GM12878 (cell line): Measurements from ENCODE around the gene CDC34. TPM values are rescaled to one million over a fixed set of nuclear protein-coding genes. Genes with fewer than 3 reads are reported as not detected.

Experiments
- ATAC-seq: fragments of 200-7000 bp; cut with Tn5 transposase; 3 replicates; pipeline ENCODE4 v1.9.1; 2020; ENCODE audit warnings: mild to moderate bottlenecking, moderate library complexity
- BruUV-seq: library from RNA; stranded (reverse); fragments of 400-500 nt; replicated peaks from 2 replicates; lab custom pipeline; 2021; lab: Mats Ljungman, UMichigan
- CTCF ChIA-PET: fragments of 300-600 bp; sonication (Branson Sonifier 250); formaldehyde crosslinking; extraction: SDS; loops from one replicate; lab custom pipeline; 2021; ENCODE audit warnings: inconsistent platforms; lab: Yijun Ruan, JAX
- POLR2A ChIA-PET: fragments of 350-600 bp; formaldehyde crosslinking; extraction: SDS; loops from one replicate; lab custom pipeline; 2021; ENCODE audit warnings: inconsistent platforms; lab: Charles Lee
- RAD21 ChIA-PET: fragments of 300-600 bp; sonication (Branson Sonifier 250); formaldehyde crosslinking; loops from one replicate; lab custom pipeline; 2023; ENCODE audit warnings: antibody characterized with exemption; ENCODE audit not compliant: unreplicated experiment; lab: Charles Lee
- SMC1A ChIA-PET: fragments of 300-600 bp; sonication (Branson Sonifier 250); formaldehyde crosslinking; loops from one replicate; lab custom pipeline; 2023; ENCODE audit not compliant: unreplicated experiment, uncharacterized antibody; lab: Charles Lee
- DNase-seq: peaks from one replicate; pipeline ENCODE4 v3.0.0-alpha.2; 2011; ENCODE audit warnings: low read depth, low spot score
- FAIRE-seq: peaks from 3 replicates; lab custom pipeline; 2011; peaks lifted over from hg19 to GRCh38; lab: Jason Lieb, UNC
- H2AFZ ChIP-seq: 2 replicates; pipeline ENCODE4 v1.6.0; 2011; ENCODE audit warnings: low read depth, low read length, control low read depth; ENCODE audit not compliant: control insufficient read depth
- H3K27ac ChIP-seq: 2 replicates; pipeline ENCODE4 v1.5.1; 2011; ENCODE audit warnings: control low read depth; ENCODE audit not compliant: control insufficient read depth, insufficient read depth
- H3K27me3 ChIP-seq, 2 experiments: replicated peaks in 1 of 2; 2 replicates each; pipeline versions ENCODE4 v1.6.0 to v1.6.1; 2011; ENCODE audit warnings: low read length in 1 of 2; ENCODE audit not compliant: control insufficient read depth in 2 of 2, insufficient read depth in 2 of 2
- H3K36me3 ChIP-seq, 2 experiments: 2 replicates each; pipeline ENCODE4 v1.5.1; 2011; ENCODE audit warnings: low read length in 1 of 2; ENCODE audit not compliant: control insufficient read depth in 2 of 2, insufficient read depth in 2 of 2
- H3K4me1 ChIP-seq: 2 replicates; pipeline ENCODE4 v1.6.1; 2011; ENCODE audit warnings: mild to moderate bottlenecking, low read length, moderate library complexity, mixed read lengths; ENCODE audit not compliant: control insufficient read depth, insufficient read depth
- H3K4me2 ChIP-seq: 2 replicates; pipeline ENCODE4 v1.6.0; 2011; ENCODE audit warnings: control low read depth; ENCODE audit not compliant: control insufficient read depth, insufficient read depth
- H3K4me3 ChIP-seq: fragments of 200-600 bp; sonication (generic); 2 replicates; pipeline ENCODE4 v1.5.1; 2016
- H3K79me2 ChIP-seq: 2 replicates; pipeline ENCODE4 v1.6.0; 2011; ENCODE audit warnings: low read length; ENCODE audit not compliant: control insufficient read depth, insufficient read depth
- H3K9ac ChIP-seq: 2 replicates; pipeline ENCODE4 v1.8.0; 2011; ENCODE audit warnings: low read length, control low read depth, mixed read lengths; ENCODE audit not compliant: control insufficient read depth, insufficient read depth
- H3K9me3 ChIP-seq: replicated peaks from 3 replicates; pipeline ENCODE4 v1.5.1; 2011; ENCODE audit warnings: mild to moderate bottlenecking, low read length; ENCODE audit not compliant: control insufficient read depth, insufficient read depth
- H4K20me1 ChIP-seq: 2 replicates; pipeline ENCODE4 v1.6.0; 2011; ENCODE audit not compliant: control insufficient read depth, insufficient read depth
- IRF3 ChIP-seq: fragments of 450-650 bp; IDR thresholded peaks from 2 replicates; pipeline ENCODE4 v1.6.1; 2014; ENCODE audit warnings: mild to moderate bottlenecking
- MAX ChIP-seq: IDR thresholded peaks from 2 replicates; pipeline ENCODE4 v1.6.1; 2012; ENCODE audit warnings: low read depth, low read length, improper control_type of control experiment
- PAX5 ChIP-seq: IDR thresholded peaks from 2 replicates; pipeline ENCODE4 v1.6.1; 2011; ENCODE audit warnings: low read depth, low read length, borderline replicate concordance
- SREBF2 ChIP-seq: IDR thresholded peaks from 2 replicates; pipeline ENCODE4 v1.6.1; 2012; ENCODE audit warnings: mild to moderate bottlenecking, low read length
- USF1 ChIP-seq: IDR thresholded peaks from 2 replicates; pipeline ENCODE4 v1.6.1; 2011; ENCODE audit warnings: borderline replicate concordance, low read depth, mild to moderate bottlenecking, moderate library complexity, mixed read lengths, low read length; ENCODE audit not compliant: insufficient read depth; ENCODE audit errors: extremely low read length
- ZBTB33 ChIP-seq: fragments of 450-650 bp; IDR thresholded peaks from 2 replicates; pipeline ENCODE4 v1.6.1; 2017; ENCODE audit warnings: mild to moderate bottlenecking
- whole genome bisulfite sequencing: methylation state at CpG from one replicate; pipeline ENCODE4 v1.1.6; 2016; ENCODE audit warnings: low lambda C conversion rate; ENCODE audit not compliant: insufficient replicate concordance, insufficient coverage; ENCODE audit errors: missing lambda C conversion rate; 5-methylcytosine and 5-hydroxymethylcytosine counted together
- in situ Hi-C: fragments of 300-500 bp; cut with MboI; formaldehyde crosslinking; loops from 9 replicates; pipeline ENCODE4 v1.14.3; 2018; ENCODE audit warnings: mixed read lengths
- intact Hi-C: fragments of 100-400 bp; cut with micrococcal nuclease; formaldehyde crosslinking; loops from one replicate; pipeline ENCODE4 v1.14.2; 2022; ENCODE audit not compliant: unreplicated experiment
- polyA plus RNA-seq, 11 experiments: library from polyadenylated mRNA; depleted of rRNA in 4 of 11; unstranded in 6 of 11; stranded (reverse) in 5 of 11; fragments of >200 nt; fragmentation: Nextera tagmentation in 4 of 11; fragmentation: Illumina TruSeq in 1 of 11; extraction: Ambion mirVana in 4 of 11; extraction: Trizol in 1 of 11; gene quantifications; 1 replicate in 1 of 11; 2 replicates in 10 of 11; pipeline versions ENCODE4 v1.2.1 to v1.2.3, GENCODE V29; 2011 to 2016; ENCODE audit warnings: inconsistent platforms in 2 of 11, missing spikeins in 2 of 11, low read depth in 1 of 11
- total RNA-seq, 4 experiments: library from RNA; depleted of rRNA in 3 of 4; stranded (reverse); fragments of >200 nt in 3 of 4; fragmentation: Illumina TruSeq in 1 of 4; extraction: Trizol in 1 of 4; gene quantifications; 2 replicates each; pipeline versions ENCODE4 v1.2.1 to v1.2.3, GENCODE V29; 2013 to 2021

The CDC34 gene
- total and polyA plus RNA-seq, 10 of the 15 experiments (the other 5 are each of a cell fraction or from before 2014, with no cell fraction given): 0.31 to 48.9 (median 28.5) TPM

GRCh38 chr19:494171-495080, 37.1 kb upstream of the CDC34 start:
- Histone ChIP-seq H3K4me2 (no peak overlapping the region), H3K27me3 (no peaks in the 10 kb centered on the region; a peak in 1 of 4 replicates), H4K20me1 (no peaks in the 10 kb centered on the region), H3K79me2 (no peaks in the 10 kb centered on the region), H3K9me3 (no peaks in the 10 kb centered on the region; the same call in 2 of the 3 replicates), H3K27ac (no peak overlapping the region)
- POLR2A ChIA-PET: no interaction called here
- ATAC-seq (no peak), DNase-seq (no peak), FAIRE-seq (no peak)
- CTCF ChIA-PET: interaction anchor here (2.8 kb wide), 1 partner anchor 12 kb away, joined by 12 read pairs; no protein-coding TSS in a partner anchor
- TF ChIP-seq PAX5 (peak; percentile 33; the same call in 1 of the 2 replicates), IRF3 (no peak)
- TF ChIP-seq, all 136 proteins: peak for 1
- Histone ChIP-seq H3K4me3 (no peak overlapping the region), H3K4me1 (no peaks in the 10 kb centered on the region; the same call in 1 of the 2 replicates), H3K36me3 (no peaks in the 10 kb centered on the region), H3K9ac (no peak overlapping the region), H2AFZ (no peak overlapping the region)
- no TSS peak for BruUV-seq
- ChIA-PET SMC1A (no interaction called here), RAD21 (no interaction called here)
- 61% methylated on average over 16 of the region's 22 CpGs for WGBS
- in situ Hi-C loops (no loop called here), intact Hi-C loops (no loop called here)

GRCh38 chr19:495081-495401, 36.5 kb upstream of the CDC34 start:
- Histone ChIP-seq H3K9me3 (no peaks in the 10 kb centered on the region; the same call in 2 of the 3 replicates), H3K27me3 (no peaks in the 10 kb centered on the region; a peak in 1 of 4 replicates), H3K36me3 (no peaks in the 10 kb centered on the region), H3K27ac (no peak overlapping the region), H4K20me1 (no peaks in the 10 kb centered on the region), H3K9ac (no peak overlapping the region), H3K79me2 (no peaks in the 10 kb centered on the region), H3K4me2 (no peak overlapping the region), H3K4me3 (no peak overlapping the region), H2AFZ (no peak overlapping the region), H3K4me1 (no peaks in the 10 kb centered on the region)
- no TSS peak for BruUV-seq
- ChIA-PET RAD21 (no interaction called here), POLR2A (no interaction called here), CTCF (interaction anchor here (1.3 to 2.8 kb wide), 2 partner anchors 10 to 11 kb away, joined by 4 to 12 read pairs; no protein-coding TSS in a partner anchor), SMC1A (no interaction called here)
- in situ Hi-C loops (no loop called here), intact Hi-C loops (no loop called here)
- ATAC-seq (no peak), FAIRE-seq (no peak), DNase-seq (no peak)
- WGBS: 75% methylated on average over 9 of the region's 10 CpGs
- TF ChIP-seq ZBTB33 (no peak), MAX (no peak), SREBF2 (no peak), USF1 (no peak)
